A673 (cell line): ENCODE data around the gene FAM83B. TPM values are rescaled to one million over a fixed set of nuclear protein-coding genes. Genes with fewer than 3 reads are reported as not detected.

ENCODE experiments used
- BruUV-seq: library from RNA; stranded (reverse); fragments of 400-500 nt; replicated peaks from 2 replicates; lab custom pipeline; 2021; lab: Mats Ljungman, UMichigan
- CTCF ChIA-PET: fragments of 300-600 bp; sonication (Branson Sonifier 250); formaldehyde crosslinking; loops from one replicate; lab custom pipeline; 2022; ENCODE audit warnings: antibody characterized with exemption; lab: Charles Lee
- POLR2A ChIA-PET: fragments of 300-600 bp; sonication (Branson Sonifier 250); formaldehyde crosslinking; loops from one replicate; lab custom pipeline; 2022; ENCODE audit warnings: antibody characterized with exemption; ENCODE audit not compliant: low non-redundant PET; lab: Charles Lee
- DNase-seq: peaks from one replicate; pipeline ENCODE4 v3.0.0-alpha.2; 2015; ENCODE audit warnings: low spot score
- H3K27ac ChIP-seq: fragments of 200-600 bp; sonication (generic); 2 replicates; pipeline ENCODE4 v1.5.1; 2016; ENCODE audit warnings: mixed run types, low read depth, mild to moderate bottlenecking, mixed read lengths, antibody characterized with exemption, low read length; ENCODE audit not compliant: poor library complexity, severe bottlenecking
- H3K27me3 ChIP-seq: fragments of 200-600 bp; sonication (generic); replicated peaks from 2 replicates; pipeline ENCODE4 v1.6.1; 2017; ENCODE audit warnings: mixed run types, low read depth, mild to moderate bottlenecking, mixed read lengths, antibody characterized with exemption, low read length; ENCODE audit not compliant: insufficient read depth, poor library complexity
- H3K36me3 ChIP-seq: fragments of 200-600 bp; sonication (generic); 2 replicates; pipeline ENCODE4 v1.6.1; 2016; ENCODE audit warnings: mixed run types, mild to moderate bottlenecking, mixed read lengths, antibody characterized with exemption, low read length; ENCODE audit not compliant: insufficient read depth, poor library complexity, severe bottlenecking
- H3K4me1 ChIP-seq: fragments of 200-600 bp; sonication (generic); 2 replicates; pipeline ENCODE4 v1.6.1; 2017; ENCODE audit warnings: mixed run types, mild to moderate bottlenecking, mixed read lengths, antibody characterized with exemption, low read length; ENCODE audit not compliant: insufficient read depth, poor library complexity, severe bottlenecking
- H3K4me3 ChIP-seq: fragments of 200-600 bp; sonication (generic); 2 replicates; pipeline ENCODE4 v1.5.1; 2016; ENCODE audit warnings: low read depth, mixed run types, mild to moderate bottlenecking, mixed read lengths, low read length; ENCODE audit not compliant: poor library complexity, severe bottlenecking
- H3K9me3 ChIP-seq: fragments of 200-600 bp; sonication (generic); 2 replicates; pipeline ENCODE4 v1.6.1; 2016; ENCODE audit warnings: mixed run types, low read depth, mild to moderate bottlenecking, mixed read lengths, antibody characterized with exemption, low read length; ENCODE audit not compliant: poor library complexity, severe bottlenecking
- CTCF ChIP-seq: fragments of 300-800, 200-600 bp; sonication (generic); conservative IDR thresholded peaks from 2 replicates; pipeline ENCODE4 v1.5.1; 2017; ENCODE audit warnings: low read depth, mild to moderate bottlenecking, antibody characterized with exemption, low read length, moderate library complexity, mixed read lengths
- EZH2 ChIP-seq: fragments of 200-600 bp; sonication (generic); IDR thresholded peaks from 2 replicates; pipeline ENCODE4 v1.6.1; 2017; ENCODE audit warnings: borderline replicate concordance, low read depth, mild to moderate bottlenecking, mixed read lengths, antibody characterized with exemption, low read length; ENCODE audit not compliant: poor library complexity, severe bottlenecking
- intact Hi-C: fragments of 100-400 bp; cut with micrococcal nuclease; formaldehyde crosslinking; loops from one replicate; pipeline ENCODE4 v1.10.0; 2022; ENCODE audit not compliant: unreplicated experiment
- total RNA-seq: library from RNA; stranded (reverse); gene quantifications from 2 replicates; pipeline ENCODE4 v1.2.3, GENCODE V29; 2021

Gene FAM83B
- total RNA-seq, 1 experiment from 2014 or later: 0.41 TPM

GRCh38 chr6:54935739-54936138, 89.2 kb downstream of the FAM83B start:
- TF ChIP-seq CTCF: no peak
- no peak for TF ChIP-seq EZH2
- peaks cover 9% of the 10 kb centered on the region for H3K9me3 ChIP-seq
- no peak overlapping the region for H3K4me3 ChIP-seq
- no peak for DNase-seq
- CTCF ChIA-PET: no interaction called here
- no TSS peak for BruUV-seq
- no peaks in the 10 kb centered on the region for H3K4me1 ChIP-seq
- intact Hi-C loops: no loop called here
- POLR2A ChIA-PET: no interaction called here
- no peaks in the 10 kb centered on the region for H3K27me3 ChIP-seq
- H3K36me3 ChIP-seq: no peaks in the 10 kb centered on the region
- no peak overlapping the region for H3K27ac ChIP-seq

GRCh38 chr6:54937371-54937770, 90.8 kb downstream of the FAM83B start:
- no TSS peak for BruUV-seq

GRCh38 chr6:54957698-54958097, 111.1 kb downstream of the FAM83B start:
- no TSS peak for BruUV-seq
- Histone ChIP-seq H3K27me3 (no peaks in the 10 kb centered on the region), H3K4me3 (no peak overlapping the region), H3K4me1 (no peaks in the 10 kb centered on the region), H3K36me3 (no peaks in the 10 kb centered on the region), H3K9me3 (no peaks in the 10 kb centered on the region), H3K27ac (no peak overlapping the region)
- intact Hi-C loops: no loop called here
- CTCF ChIA-PET: no interaction called here
- DNase-seq: no peak
- POLR2A ChIA-PET: no interaction called here
- no peak for TF ChIP-seq CTCF
- no peak for TF ChIP-seq EZH2

More at GRCh38 chr6:54937371-54937770, 90.8 kb downstream of the FAM83B start:
- no peak for TF ChIP-seq EZH2
- TF ChIP-seq CTCF: no peak
- Histone ChIP-seq H3K4me3 (no peak overlapping the region), H3K4me1 (no peaks in the 10 kb centered on the region), H3K27ac (no peak overlapping the region), H3K9me3 (peaks cover 2% of the 10 kb centered on the region), H3K36me3 (no peaks in the 10 kb centered on the region), H3K27me3 (no peaks in the 10 kb centered on the region)
- no peak for DNase-seq
- intact Hi-C loops: no loop called here
- POLR2A ChIA-PET: no interaction called here
- CTCF ChIA-PET: no interaction called here
